Activated CD8-positive, alpha-beta memory T cell treated with anti-CD3 and anti-CD28 coated beads for 24 hours (primary cell): ENCODE data around the gene TMTC1.
"Not testable (repeated sequence)": the region's sequence is repeated elsewhere in the genome, so short reads cannot be mapped to it uniquely, and the experiment has no call there.

Experiments
- DNase-seq: peaks from one replicate; pipeline ENCODE4 v3.0.0-alpha.2; 2020

TMTC1 gene

GRCh38 chr12:29660847-29661246 is 122.9 kb downstream of the TMTC1 start:
- DNase-seq = no peak

- no peak for DNase-seq
Observed at GRCh38 chr12:29656762-29657538, 126.8 kb downstream of the TMTC1 start.

GRCh38 chr12:29655861-29656260 is 127.9 kb downstream of the TMTC1 start:
- no peak for DNase-seq

- no peak for DNase-seq
Observed at GRCh38 chr12:29653286-29653685, 130.5 kb downstream of the TMTC1 start.

GRCh38 chr12:29650371-29650770 is 133.4 kb downstream of the TMTC1 start:
- no peak for DNase-seq

- no peak for DNase-seq
Observed at GRCh38 chr12:29649722-29650121, 134.0 kb downstream of the TMTC1 start.

GRCh38 chr12:29644536-29645162 is 139.1 kb downstream of the TMTC1 start:
- no peak for DNase-seq

GRCh38 chr12:29640589-29641345 is 143.0 kb downstream of the TMTC1 start:
- no peak for DNase-seq

GRCh38 chr12:29639893-29640495 is 143.7 kb downstream of the TMTC1 start:
- DNase-seq = no peak

GRCh38 chr12:29638528-29638927 is 145.2 kb downstream of the TMTC1 start:
- no peak for DNase-seq

- no peak for DNase-seq
Observed at GRCh38 chr12:29634057-29634456, 149.7 kb downstream of the TMTC1 start.

GRCh38 chr12:29630164-29630563 is 153.6 kb downstream of the TMTC1 start:
- DNase-seq = not testable (repeated sequence)

- DNase-seq = no peak
Observed at GRCh38 chr12:29627221-29627620, 156.5 kb downstream of the TMTC1 start.

GRCh38 chr12:29625359-29625953 is 158.3 kb downstream of the TMTC1 start:
- DNase-seq = no peak

GRCh38 chr12:29622251-29622650 is 161.5 kb downstream of the TMTC1 start:
- DNase-seq = no peak

- DNase-seq = no peak
Observed at GRCh38 chr12:29620030-29620429, 163.7 kb downstream of the TMTC1 start.

GRCh38 chr12:29617407-29617803 is 166.3 kb downstream of the TMTC1 start:
- no peak for DNase-seq

- DNase-seq = no peak
Observed at GRCh38 chr12:29616664-29617406, 166.9 kb downstream of the TMTC1 start.

GRCh38 chr12:29614694-29615325 is 168.9 kb downstream of the TMTC1 start:
- no peak for DNase-seq

GRCh38 chr12:29612912-29613311 is 170.8 kb downstream of the TMTC1 start:
- no peak for DNase-seq

GRCh38 chr12:29611906-29612305 is 171.8 kb downstream of the TMTC1 start:
- DNase-seq = no peak
